HepG2 (cell line): ENCODE data around the gene PRR19. TPM values are rescaled to one million over a fixed set of nuclear protein-coding genes. Genes with fewer than 3 reads are reported as not detected.

Experiments used
- EED ChIP-seq: sonication (generic); formaldehyde crosslinking; IDR thresholded peaks from 2 replicates; pipeline ENCODE4 v1.5.0; 2020; ENCODE audit warnings: mild to moderate bottlenecking, missing genetic modification reagents
- ELF3 ChIP-seq: IDR thresholded peaks from 2 replicates; pipeline ENCODE4 v1.6.1; 2016; ENCODE audit warnings: missing genetic modification reagents, missing compliant biosample characterization
- FOXK2 ChIP-seq: fragments of 450-650 bp; IDR thresholded peaks from 2 replicates; pipeline ENCODE4 v1.6.1; 2016
- KDM3A ChIP-seq: IDR thresholded peaks from 2 replicates; pipeline ENCODE4 v1.6.1; 2018; ENCODE audit warnings: low read depth, missing compliant biosample characterization
- NRL ChIP-seq: sonication (generic); formaldehyde crosslinking; IDR thresholded peaks from 2 replicates; pipeline ENCODE4 v1.5.0; 2020; ENCODE audit warnings: missing genetic modification reagents, mild to moderate bottlenecking, moderate library complexity, borderline replicate concordance
- SIX4 ChIP-seq: sonication (generic); formaldehyde crosslinking; IDR thresholded peaks from 2 replicates; pipeline ENCODE4 v1.4.0; 2020; ENCODE audit warnings: missing genetic modification reagents
- SMARCE1 ChIP-seq: fragments of 450-650 bp; IDR thresholded peaks from 2 replicates; pipeline ENCODE4 v1.6.1; 2017; ENCODE audit warnings: borderline replicate concordance
- TAF1 ChIP-seq: sonication (generic); formaldehyde crosslinking; IDR thresholded peaks from 2 replicates; pipeline ENCODE4 v1.4.0; 2020; ENCODE audit warnings: missing genetic modification reagents
- ZMYM2 ChIP-seq: sonication (generic); formaldehyde crosslinking; IDR thresholded peaks from 2 replicates; pipeline ENCODE4 v1.8.0; 2022; ENCODE audit warnings: mild to moderate bottlenecking, missing genetic modification reagents
- ZSCAN31 ChIP-seq: sonication (generic); formaldehyde crosslinking; IDR thresholded peaks from 2 replicates; pipeline ENCODE4 v1.5.0; 2020; ENCODE audit warnings: low read depth, mild to moderate bottlenecking, missing genetic modification reagents
- polyA plus RNA-seq, 8 experiments: library from polyadenylated mRNA; depleted of rRNA in 3 of 8; stranded (reverse) in 7 of 8; unstranded in 1 of 8; fragments of >200 nt; fragmentation: Illumina TruSeq in 4 of 8; extraction: Trizol in 4 of 8; gene quantifications; 2 replicates each; pipeline versions ENCODE4 v1.2.1 to v1.2.3, GENCODE V29; 2011 to 2016; ENCODE audit warnings: low read depth in 4 of 8, missing spikeins in 1 of 8, mixed read lengths in 1 of 8; ENCODE audit not compliant: insufficient read depth in 1 of 8
- total RNA-seq, 5 experiments: library from RNA; depleted of rRNA; stranded (reverse); fragments of >200 nt; fragmentation: Illumina TruSeq; extraction: Trizol; gene quantifications; 2 replicates each; pipeline ENCODE4 v1.2.3, GENCODE V29; 2016; ENCODE audit warnings: low read depth in 1 of 5
- TF ChIP-seq, protein P1 (sequence below): sonication (generic); formaldehyde crosslinking; IDR thresholded peaks from 2 replicates; pipeline ENCODE4 v1.4.0; 2020; ENCODE audit warnings: missing genetic modification reagents, mild to moderate bottlenecking, borderline replicate concordance
- TF ChIP-seq, protein P2 (sequence below): sonication (generic); formaldehyde crosslinking; IDR thresholded peaks from 2 replicates; pipeline ENCODE4 v1.4.0; 2020; ENCODE audit warnings: missing genetic modification reagents
- TF ChIP-seq, protein P3 (sequence below): sonication (generic); formaldehyde crosslinking; IDR thresholded peaks from 2 replicates; pipeline ENCODE4 v1.5.0; 2020; ENCODE audit warnings: missing genetic modification reagents, mild to moderate bottlenecking, borderline replicate concordance
- TF ChIP-seq, protein P4 (sequence below): IDR thresholded peaks from 2 replicates; pipeline ENCODE4 v1.6.1; 2016; ENCODE audit warnings: low read depth, control low read depth
- TF ChIP-seq, protein P5 (sequence below): sonication (generic); formaldehyde crosslinking; IDR thresholded peaks from 2 replicates; pipeline ENCODE4 v1.4.0; 2020; ENCODE audit warnings: missing genetic modification reagents
- TF ChIP-seq, protein P6 (sequence below): sonication (generic); formaldehyde crosslinking; conservative IDR thresholded peaks from 2 replicates; pipeline ENCODE4 v1.8.0; 2022; ENCODE audit warnings: mild to moderate bottlenecking, moderate library complexity, missing genetic modification reagents
- TF ChIP-seq, protein P7 (sequence below): sonication (generic); formaldehyde crosslinking; IDR thresholded peaks from 2 replicates; pipeline ENCODE4 v1.8.1; 2022; ENCODE audit warnings: mild to moderate bottlenecking, missing genetic modification reagents
- TF ChIP-seq, protein P8 (sequence below): sonication (generic); formaldehyde crosslinking; conservative IDR thresholded peaks from 2 replicates; pipeline ENCODE4 v1.5.0; 2020; ENCODE audit warnings: missing genetic modification reagents

The PRR19 gene
- total and polyA plus RNA-seq, 2 of the 13 experiments (the other 11 are each of a cell fraction or from before 2014, with no cell fraction given): 0.21 to 0.33 TPM

DNA sequence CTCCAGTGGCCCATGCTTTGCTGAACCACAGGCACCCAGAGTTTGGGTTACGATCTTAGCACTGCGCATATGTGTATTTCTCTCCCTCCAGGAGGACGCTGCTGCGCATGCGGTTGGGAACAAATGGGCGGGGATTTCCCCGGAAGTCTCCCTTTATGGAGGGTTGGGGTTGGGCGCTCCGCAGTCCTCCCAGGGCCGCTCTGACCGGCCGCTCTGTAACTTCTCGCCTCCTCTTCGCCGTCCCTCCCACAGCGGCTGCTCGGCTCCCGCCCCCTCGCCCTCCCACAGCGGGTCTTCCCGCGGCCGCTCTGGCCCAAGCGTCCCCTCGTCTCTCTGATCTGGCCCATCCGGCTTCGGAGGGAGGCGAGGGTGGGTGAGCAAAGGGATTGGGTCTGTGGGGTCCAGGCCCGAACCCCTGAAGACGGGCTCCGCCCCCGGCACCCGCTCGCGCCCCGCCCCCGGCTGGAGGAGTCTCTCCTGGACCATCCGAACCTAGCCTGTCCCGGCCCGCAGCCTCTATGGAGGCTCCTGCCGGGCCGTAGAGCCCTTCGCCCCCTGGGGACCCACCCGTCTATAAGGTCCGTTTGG lies 23.5 kb downstream of the PRR19 start, which contains the start of gene MEGF8 (continued):
- no peak for TF ChIP-seq SMARCE1
- TF ChIP-seq, protein P1, sequence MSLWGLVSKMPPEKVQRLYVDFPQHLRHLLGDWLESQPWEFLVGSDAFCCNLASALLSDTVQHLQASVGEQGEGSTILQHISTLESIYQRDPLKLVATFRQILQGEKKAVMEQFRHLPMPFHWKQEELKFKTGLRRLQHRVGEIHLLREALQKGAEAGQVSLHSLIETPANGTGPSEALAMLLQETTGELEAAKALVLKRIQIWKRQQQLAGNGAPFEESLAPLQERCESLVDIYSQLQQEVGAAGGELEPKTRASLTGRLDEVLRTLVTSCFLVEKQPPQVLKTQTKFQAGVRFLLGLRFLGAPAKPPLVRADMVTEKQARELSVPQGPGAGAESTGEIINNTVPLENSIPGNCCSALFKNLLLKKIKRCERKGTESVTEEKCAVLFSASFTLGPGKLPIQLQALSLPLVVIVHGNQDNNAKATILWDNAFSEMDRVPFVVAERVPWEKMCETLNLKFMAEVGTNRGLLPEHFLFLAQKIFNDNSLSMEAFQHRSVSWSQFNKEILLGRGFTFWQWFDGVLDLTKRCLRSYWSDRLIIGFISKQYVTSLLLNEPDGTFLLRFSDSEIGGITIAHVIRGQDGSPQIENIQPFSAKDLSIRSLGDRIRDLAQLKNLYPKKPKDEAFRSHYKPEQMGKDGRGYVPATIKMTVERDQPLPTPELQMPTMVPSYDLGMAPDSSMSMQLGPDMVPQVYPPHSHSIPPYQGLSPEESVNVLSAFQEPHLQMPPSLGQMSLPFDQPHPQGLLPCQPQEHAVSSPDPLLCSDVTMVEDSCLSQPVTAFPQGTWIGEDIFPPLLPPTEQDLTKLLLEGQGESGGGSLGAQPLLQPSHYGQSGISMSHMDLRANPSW (CRISPR knock-in tag): no peak
- TF ChIP-seq NRL (CRISPR knock-in tag): peak; percentile 45; the same call in 1 of the 2 replicates
- TF ChIP-seq, protein P2, sequence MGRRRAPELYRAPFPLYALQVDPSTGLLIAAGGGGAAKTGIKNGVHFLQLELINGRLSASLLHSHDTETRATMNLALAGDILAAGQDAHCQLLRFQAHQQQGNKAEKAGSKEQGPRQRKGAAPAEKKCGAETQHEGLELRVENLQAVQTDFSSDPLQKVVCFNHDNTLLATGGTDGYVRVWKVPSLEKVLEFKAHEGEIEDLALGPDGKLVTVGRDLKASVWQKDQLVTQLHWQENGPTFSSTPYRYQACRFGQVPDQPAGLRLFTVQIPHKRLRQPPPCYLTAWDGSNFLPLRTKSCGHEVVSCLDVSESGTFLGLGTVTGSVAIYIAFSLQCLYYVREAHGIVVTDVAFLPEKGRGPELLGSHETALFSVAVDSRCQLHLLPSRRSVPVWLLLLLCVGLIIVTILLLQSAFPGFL: no peak
- no peak for TF ChIP-seq EED (CRISPR knock-in tag)
- no peak for TF ChIP-seq ZMYM2 (CRISPR knock-in tag)
- no peak for TF ChIP-seq ZSCAN31 (CRISPR knock-in tag)
- TF ChIP-seq, protein P3, sequence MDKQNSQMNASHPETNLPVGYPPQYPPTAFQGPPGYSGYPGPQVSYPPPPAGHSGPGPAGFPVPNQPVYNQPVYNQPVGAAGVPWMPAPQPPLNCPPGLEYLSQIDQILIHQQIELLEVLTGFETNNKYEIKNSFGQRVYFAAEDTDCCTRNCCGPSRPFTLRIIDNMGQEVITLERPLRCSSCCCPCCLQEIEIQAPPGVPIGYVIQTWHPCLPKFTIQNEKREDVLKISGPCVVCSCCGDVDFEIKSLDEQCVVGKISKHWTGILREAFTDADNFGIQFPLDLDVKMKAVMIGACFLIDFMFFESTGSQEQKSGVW: no peak
- TF ChIP-seq, protein P4, sequence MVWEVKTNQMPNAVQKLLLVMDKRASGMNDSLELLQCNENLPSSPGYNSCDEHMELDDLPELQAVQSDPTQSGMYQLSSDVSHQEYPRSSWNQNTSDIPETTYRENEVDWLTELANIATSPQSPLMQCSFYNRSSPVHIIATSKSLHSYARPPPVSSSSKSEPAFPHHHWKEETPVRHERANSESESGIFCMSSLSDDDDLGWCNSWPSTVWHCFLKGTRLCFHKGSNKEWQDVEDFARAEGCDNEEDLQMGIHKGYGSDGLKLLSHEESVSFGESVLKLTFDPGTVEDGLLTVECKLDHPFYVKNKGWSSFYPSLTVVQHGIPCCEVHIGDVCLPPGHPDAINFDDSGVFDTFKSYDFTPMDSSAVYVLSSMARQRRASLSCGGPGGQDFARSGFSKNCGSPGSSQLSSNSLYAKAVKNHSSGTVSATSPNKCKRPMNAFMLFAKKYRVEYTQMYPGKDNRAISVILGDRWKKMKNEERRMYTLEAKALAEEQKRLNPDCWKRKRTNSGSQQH (CRISPR knock-in tag): no peak
- TF ChIP-seq FOXK2: peak; percentile 42; the same call in 1 of the 2 replicates
- no peak; the same call in 1 of the 2 replicates for TF ChIP-seq KDM3A (CRISPR knock-in tag)
- TF ChIP-seq, protein P5, sequence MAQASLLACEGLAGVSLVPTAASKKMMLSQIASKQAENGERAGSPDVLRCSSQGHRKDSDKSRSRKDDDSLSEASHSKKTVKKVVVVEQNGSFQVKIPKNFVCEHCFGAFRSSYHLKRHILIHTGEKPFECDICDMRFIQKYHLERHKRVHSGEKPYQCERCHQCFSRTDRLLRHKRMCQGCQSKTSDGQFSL (CRISPR knock-in tag): no peak
- TF ChIP-seq, protein P6, sequence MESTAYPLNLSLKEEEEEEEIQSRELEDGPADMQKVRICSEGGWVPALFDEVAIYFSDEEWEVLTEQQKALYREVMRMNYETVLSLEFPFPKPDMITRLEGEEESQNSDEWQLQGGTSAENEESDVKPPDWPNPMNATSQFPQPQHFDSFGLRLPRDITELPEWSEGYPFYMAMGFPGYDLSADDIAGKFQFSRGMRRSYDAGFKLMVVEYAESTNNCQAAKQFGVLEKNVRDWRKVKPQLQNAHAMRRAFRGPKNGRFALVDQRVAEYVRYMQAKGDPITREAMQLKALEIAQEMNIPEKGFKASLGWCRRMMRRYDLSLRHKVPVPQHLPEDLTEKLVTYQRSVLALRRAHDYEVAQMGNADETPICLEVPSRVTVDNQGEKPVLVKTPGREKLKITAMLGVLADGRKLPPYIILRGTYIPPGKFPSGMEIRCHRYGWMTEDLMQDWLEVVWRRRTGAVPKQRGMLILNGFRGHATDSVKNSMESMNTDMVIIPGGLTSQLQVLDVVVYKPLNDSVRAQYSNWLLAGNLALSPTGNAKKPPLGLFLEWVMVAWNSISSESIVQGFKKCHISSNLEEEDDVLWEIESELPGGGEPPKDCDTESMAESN (CRISPR knock-in tag): no peak
- TF ChIP-seq ELF3 (CRISPR knock-in tag): no peak
- TF ChIP-seq, protein P7, sequence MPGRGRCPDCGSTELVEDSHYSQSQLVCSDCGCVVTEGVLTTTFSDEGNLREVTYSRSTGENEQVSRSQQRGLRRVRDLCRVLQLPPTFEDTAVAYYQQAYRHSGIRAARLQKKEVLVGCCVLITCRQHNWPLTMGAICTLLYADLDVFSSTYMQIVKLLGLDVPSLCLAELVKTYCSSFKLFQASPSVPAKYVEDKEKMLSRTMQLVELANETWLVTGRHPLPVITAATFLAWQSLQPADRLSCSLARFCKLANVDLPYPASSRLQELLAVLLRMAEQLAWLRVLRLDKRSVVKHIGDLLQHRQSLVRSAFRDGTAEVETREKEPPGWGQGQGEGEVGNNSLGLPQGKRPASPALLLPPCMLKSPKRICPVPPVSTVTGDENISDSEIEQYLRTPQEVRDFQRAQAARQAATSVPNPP (CRISPR knock-in tag): no peak; the same call in 1 of the 2 replicates
- no peak for TF ChIP-seq SIX4 (CRISPR knock-in tag)
- peak; percentile 80; the same call in 1 of the 2 replicates for TF ChIP-seq TAF1 (CRISPR knock-in tag)
- TF ChIP-seq, protein P8, sequence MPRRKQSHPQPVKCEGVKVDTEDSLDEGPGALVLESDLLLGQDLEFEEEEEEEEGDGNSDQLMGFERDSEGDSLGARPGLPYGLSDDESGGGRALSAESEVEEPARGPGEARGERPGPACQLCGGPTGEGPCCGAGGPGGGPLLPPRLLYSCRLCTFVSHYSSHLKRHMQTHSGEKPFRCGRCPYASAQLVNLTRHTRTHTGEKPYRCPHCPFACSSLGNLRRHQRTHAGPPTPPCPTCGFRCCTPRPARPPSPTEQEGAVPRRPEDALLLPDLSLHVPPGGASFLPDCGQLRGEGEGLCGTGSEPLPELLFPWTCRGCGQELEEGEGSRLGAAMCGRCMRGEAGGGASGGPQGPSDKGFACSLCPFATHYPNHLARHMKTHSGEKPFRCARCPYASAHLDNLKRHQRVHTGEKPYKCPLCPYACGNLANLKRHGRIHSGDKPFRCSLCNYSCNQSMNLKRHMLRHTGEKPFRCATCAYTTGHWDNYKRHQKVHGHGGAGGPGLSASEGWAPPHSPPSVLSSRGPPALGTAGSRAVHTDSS (CRISPR knock-in tag): no peak
